H1 (cell line): ENCODE results near the gene PITX1. TPM values are rescaled to one million over a fixed set of nuclear protein-coding genes. Genes with fewer than 3 reads are reported as not detected.

Experiments
- POLR2A ChIP-seq, 2 experiments: IDR thresholded peaks; 1 replicate in 1 of 2; 2 replicates in 1 of 2; pipeline ENCODE4 v1.6.1; 2011; ENCODE audit warnings: low read depth in 2 of 2, low read length in 2 of 2, mild to moderate bottlenecking in 2 of 2; ENCODE audit errors: control extremely low read depth in 1 of 2
- POLR2AphosphoS5 ChIP-seq: IDR thresholded peaks from 2 replicates; pipeline ENCODE4 v1.6.1; 2011; ENCODE audit warnings: low read depth, low read length
- ZNF274 ChIP-seq: IDR thresholded peaks from 2 replicates; pipeline ENCODE4 v1.7.0; 2012; ENCODE audit warnings: low read length, borderline replicate concordance; ENCODE audit errors: extremely low read depth
- polyA plus RNA-seq, 7 experiments: library from polyadenylated mRNA; depleted of rRNA in 3 of 7; stranded (reverse) in 5 of 7; unstranded in 2 of 7; fragments of >200 nt in 5 of 7; fragments of 200-250 nt in 2 of 7; gene quantifications; 1 replicate in 5 of 7; 2 replicates in 1 of 7; 4 replicates in 1 of 7; pipeline versions ENCODE4 v1.2.1 to v1.2.3, GENCODE V29; 2011 to 2013; ENCODE audit warnings: missing spikeins in 2 of 7, mixed read lengths in 2 of 7
- total RNA-seq: library from RNA; stranded (reverse); fragmentation: NEBNext Ultra II Directional; extraction: Animal tissue kit (Norgen Biotek cat#: 25700); gene quantifications from 2 replicates; pipeline ENCODE4 v1.2.1, GENCODE V29; 2021
- TF ChIP-seq, protein P1 (sequence below): fragments of 300-600 bp; sonication (generic); IDR thresholded peaks from 2 replicates; pipeline ENCODE4 v1.7.1; 2012; ENCODE audit warnings: low read length, moderate library complexity, mild to moderate bottlenecking, inconsistent platforms; ENCODE audit not compliant: insufficient replicate concordance
- TF ChIP-seq, protein P2 (sequence below): IDR thresholded peaks from 2 replicates; pipeline ENCODE4 v1.6.1; 2012; ENCODE audit warnings: inconsistent platforms

The PITX1 gene
- total and polyA plus RNA-seq, 2 of the 8 experiments (the other 6 are each of a cell fraction or from before 2014, with no cell fraction given): 0.03 TPM; not detected in 1

DNA sequence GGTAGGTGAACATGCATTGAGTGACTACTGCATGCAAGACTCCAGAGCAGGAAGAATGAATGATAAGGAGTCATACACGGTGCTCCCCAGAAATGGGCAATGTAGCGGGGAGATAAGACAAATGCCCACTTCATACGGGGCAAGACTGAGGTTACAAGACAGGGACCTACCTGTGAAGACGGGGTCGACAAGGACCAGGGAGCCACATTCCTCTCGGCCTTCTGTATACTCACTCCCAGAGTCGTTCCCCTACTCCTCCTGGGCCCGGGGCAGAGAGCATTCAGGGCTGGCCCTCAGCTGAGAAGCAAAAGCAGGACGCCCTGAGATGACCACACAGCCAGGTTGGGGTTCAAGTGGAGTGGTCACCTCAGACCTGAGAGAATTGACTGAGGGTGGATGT lies 26.7 kb downstream of the PITX1 start (continued):
- TF ChIP-seq, protein P1, sequence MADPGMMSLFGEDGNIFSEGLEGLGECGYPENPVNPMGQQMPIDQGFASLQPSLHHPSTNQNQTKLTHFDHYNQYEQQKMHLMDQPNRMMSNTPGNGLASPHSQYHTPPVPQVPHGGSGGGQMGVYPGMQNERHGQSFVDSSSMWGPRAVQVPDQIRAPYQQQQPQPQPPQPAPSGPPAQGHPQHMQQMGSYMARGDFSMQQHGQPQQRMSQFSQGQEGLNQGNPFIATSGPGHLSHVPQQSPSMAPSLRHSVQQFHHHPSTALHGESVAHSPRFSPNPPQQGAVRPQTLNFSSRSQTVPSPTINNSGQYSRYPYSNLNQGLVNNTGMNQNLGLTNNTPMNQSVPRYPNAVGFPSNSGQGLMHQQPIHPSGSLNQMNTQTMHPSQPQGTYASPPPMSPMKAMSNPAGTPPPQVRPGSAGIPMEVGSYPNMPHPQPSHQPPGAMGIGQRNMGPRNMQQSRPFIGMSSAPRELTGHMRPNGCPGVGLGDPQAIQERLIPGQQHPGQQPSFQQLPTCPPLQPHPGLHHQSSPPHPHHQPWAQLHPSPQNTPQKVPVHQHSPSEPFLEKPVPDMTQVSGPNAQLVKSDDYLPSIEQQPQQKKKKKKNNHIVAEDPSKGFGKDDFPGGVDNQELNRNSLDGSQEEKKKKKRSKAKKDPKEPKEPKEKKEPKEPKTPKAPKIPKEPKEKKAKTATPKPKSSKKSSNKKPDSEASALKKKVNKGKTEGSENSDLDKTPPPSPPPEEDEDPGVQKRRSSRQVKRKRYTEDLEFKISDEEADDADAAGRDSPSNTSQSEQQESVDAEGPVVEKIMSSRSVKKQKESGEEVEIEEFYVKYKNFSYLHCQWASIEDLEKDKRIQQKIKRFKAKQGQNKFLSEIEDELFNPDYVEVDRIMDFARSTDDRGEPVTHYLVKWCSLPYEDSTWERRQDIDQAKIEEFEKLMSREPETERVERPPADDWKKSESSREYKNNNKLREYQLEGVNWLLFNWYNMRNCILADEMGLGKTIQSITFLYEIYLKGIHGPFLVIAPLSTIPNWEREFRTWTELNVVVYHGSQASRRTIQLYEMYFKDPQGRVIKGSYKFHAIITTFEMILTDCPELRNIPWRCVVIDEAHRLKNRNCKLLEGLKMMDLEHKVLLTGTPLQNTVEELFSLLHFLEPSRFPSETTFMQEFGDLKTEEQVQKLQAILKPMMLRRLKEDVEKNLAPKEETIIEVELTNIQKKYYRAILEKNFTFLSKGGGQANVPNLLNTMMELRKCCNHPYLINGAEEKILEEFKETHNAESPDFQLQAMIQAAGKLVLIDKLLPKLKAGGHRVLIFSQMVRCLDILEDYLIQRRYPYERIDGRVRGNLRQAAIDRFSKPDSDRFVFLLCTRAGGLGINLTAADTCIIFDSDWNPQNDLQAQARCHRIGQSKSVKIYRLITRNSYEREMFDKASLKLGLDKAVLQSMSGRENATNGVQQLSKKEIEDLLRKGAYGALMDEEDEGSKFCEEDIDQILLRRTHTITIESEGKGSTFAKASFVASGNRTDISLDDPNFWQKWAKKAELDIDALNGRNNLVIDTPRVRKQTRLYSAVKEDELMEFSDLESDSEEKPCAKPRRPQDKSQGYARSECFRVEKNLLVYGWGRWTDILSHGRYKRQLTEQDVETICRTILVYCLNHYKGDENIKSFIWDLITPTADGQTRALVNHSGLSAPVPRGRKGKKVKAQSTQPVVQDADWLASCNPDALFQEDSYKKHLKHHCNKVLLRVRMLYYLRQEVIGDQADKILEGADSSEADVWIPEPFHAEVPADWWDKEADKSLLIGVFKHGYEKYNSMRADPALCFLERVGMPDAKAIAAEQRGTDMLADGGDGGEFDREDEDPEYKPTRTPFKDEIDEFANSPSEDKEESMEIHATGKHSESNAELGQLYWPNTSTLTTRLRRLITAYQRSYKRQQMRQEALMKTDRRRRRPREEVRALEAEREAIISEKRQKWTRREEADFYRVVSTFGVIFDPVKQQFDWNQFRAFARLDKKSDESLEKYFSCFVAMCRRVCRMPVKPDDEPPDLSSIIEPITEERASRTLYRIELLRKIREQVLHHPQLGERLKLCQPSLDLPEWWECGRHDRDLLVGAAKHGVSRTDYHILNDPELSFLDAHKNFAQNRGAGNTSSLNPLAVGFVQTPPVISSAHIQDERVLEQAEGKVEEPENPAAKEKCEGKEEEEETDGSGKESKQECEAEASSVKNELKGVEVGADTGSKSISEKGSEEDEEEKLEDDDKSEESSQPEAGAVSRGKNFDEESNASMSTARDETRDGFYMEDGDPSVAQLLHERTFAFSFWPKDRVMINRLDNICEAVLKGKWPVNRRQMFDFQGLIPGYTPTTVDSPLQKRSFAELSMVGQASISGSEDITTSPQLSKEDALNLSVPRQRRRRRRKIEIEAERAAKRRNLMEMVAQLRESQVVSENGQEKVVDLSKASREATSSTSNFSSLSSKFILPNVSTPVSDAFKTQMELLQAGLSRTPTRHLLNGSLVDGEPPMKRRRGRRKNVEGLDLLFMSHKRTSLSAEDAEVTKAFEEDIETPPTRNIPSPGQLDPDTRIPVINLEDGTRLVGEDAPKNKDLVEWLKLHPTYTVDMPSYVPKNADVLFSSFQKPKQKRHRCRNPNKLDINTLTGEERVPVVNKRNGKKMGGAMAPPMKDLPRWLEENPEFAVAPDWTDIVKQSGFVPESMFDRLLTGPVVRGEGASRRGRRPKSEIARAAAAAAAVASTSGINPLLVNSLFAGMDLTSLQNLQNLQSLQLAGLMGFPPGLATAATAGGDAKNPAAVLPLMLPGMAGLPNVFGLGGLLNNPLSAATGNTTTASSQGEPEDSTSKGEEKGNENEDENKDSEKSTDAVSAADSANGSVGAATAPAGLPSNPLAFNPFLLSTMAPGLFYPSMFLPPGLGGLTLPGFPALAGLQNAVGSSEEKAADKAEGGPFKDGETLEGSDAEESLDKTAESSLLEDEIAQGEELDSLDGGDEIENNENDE: no peak
- TF ChIP-seq POLR2A (IDR thresholded peaks at IDR 0.05; ENCODE audit: control extremely low read depth in 1 of 2, low read depth in 2 of 2, low read length in 2 of 2) (no peak), POLR2AphosphoS5 (no peak), ZNF274 (no peak)
- TF ChIP-seq, protein P2, sequence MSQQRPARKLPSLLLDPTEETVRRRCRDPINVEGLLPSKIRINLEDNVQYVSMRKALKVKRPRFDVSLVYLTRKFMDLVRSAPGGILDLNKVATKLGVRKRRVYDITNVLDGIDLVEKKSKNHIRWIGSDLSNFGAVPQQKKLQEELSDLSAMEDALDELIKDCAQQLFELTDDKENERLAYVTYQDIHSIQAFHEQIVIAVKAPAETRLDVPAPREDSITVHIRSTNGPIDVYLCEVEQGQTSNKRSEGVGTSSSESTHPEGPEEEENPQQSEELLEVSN: no peak
